ENCODE results near the gene CLIC5. TPM values are rescaled to one million over a fixed set of nuclear protein-coding genes. Genes with fewer than 3 reads are reported as not detected.

Gene CLIC5
- total RNA-seq, 1 donor from 2014 or later, result 10.9 TPM

DNA sequence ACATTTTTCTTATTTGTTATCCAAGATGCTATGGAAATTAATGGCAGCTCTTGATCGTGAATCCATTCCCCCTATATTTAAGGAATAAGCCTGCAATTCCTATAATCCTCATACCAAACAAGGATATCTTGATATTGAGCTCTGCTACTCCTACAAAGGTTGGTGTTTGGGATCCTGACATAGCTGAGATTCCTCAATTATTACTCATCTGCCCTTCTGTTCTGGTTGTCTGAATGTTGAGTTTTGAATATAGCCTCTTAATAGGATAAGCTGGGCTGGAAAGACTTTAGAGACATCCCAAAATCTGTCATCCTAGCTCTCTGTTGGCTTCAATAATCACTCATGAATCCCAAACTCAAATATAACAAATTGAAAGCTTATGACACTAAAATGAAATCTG lies 49.9 kb downstream of the CLIC5 start:
- no peaks in the 10 kb centered on the region for H3K9me3 Mint-ChIP-seq (ENCODE audit: unreplicated experiment)
- H3K27me3 Mint-ChIP-seq (ENCODE audit: unreplicated experiment), result peaks cover 2% of the 10 kb centered on the region
- DNase-seq (ENCODE audit: low spot score), result no peak
- H3K36me3 Mint-ChIP-seq (ENCODE audit: low read depth, unreplicated experiment), result no peaks in the 10 kb centered on the region
- H3K27ac Mint-ChIP-seq (ENCODE audit: unreplicated experiment), result no peak overlapping the region
- H3K4me1 Mint-ChIP-seq (ENCODE audit: unreplicated experiment), result peaks cover 9% of the 10 kb centered on the region
- TF ChIP-seq, protein P1, sequence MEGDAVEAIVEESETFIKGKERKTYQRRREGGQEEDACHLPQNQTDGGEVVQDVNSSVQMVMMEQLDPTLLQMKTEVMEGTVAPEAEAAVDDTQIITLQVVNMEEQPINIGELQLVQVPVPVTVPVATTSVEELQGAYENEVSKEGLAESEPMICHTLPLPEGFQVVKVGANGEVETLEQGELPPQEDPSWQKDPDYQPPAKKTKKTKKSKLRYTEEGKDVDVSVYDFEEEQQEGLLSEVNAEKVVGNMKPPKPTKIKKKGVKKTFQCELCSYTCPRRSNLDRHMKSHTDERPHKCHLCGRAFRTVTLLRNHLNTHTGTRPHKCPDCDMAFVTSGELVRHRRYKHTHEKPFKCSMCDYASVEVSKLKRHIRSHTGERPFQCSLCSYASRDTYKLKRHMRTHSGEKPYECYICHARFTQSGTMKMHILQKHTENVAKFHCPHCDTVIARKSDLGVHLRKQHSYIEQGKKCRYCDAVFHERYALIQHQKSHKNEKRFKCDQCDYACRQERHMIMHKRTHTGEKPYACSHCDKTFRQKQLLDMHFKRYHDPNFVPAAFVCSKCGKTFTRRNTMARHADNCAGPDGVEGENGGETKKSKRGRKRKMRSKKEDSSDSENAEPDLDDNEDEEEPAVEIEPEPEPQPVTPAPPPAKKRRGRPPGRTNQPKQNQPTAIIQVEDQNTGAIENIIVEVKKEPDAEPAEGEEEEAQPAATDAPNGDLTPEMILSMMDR (IDR thresholded peaks at IDR 0.05; ENCODE audit: unreplicated experiment), result no peak
- no peak overlapping the region for H3K4me3 Mint-ChIP-seq (ENCODE audit: unreplicated experiment)

DNA sequence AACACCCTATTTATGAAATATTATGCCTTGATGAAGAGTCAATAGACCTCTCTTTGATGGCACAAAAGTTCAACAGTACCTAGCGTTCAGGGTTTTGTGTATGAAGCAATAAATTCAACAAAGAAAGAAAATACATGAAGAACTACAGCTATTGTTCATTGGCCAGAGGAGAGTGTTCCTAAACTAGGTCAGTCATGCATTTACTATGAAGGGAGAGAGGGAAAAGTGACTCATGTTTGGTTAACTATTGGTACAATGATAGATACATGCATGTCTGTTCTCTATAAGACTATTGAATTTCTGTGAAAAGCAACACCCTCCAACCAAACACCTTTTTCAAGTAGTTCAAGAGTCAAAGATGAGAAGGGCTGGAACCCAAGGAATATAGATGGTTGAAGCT lies 50.7 kb downstream of the CLIC5 start:
- Mint-ChIP-seq H3K36me3 (ENCODE audit: low read depth, unreplicated experiment) (no peaks in the 10 kb centered on the region), H3K27ac (ENCODE audit: unreplicated experiment) (no peak overlapping the region)

DNA sequence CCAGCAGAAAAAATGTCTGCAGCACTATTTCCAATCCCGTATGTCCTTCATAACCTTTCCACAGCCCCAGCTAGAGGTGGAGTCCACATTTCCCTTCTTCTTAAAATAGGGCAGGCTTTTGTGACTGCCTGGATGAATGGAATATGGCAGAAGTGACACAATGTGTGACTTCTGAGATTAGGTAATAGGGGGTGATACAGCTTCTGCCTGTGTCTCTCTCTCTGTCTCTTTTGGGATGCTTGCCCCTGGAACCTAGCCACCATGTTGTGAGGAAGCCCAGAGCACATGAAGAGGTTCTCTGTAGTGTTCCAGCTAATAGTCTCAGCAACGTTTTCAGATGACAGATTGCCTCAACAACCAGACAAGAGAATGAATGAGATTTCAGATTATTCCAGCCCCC lies 51.4 kb downstream of the CLIC5 start:
- Mint-ChIP-seq H3K4me1 (ENCODE audit: unreplicated experiment) (no peaks in the 10 kb centered on the region), H3K27me3 (ENCODE audit: unreplicated experiment) (peaks cover 5% of the 10 kb centered on the region), H3K36me3 (ENCODE audit: low read depth, unreplicated experiment) (no peaks in the 10 kb centered on the region), H3K9me3 (ENCODE audit: unreplicated experiment) (no peaks in the 10 kb centered on the region), H3K4me3 (ENCODE audit: unreplicated experiment) (no peak overlapping the region), H3K27ac (ENCODE audit: unreplicated experiment) (no peak overlapping the region)
- TF ChIP-seq, protein P1 (IDR thresholded peaks at IDR 0.05; ENCODE audit: unreplicated experiment), result no peak
- DNase-seq (ENCODE audit: low spot score), result no peak

More for the DNA sequence above, 50.7 kb downstream of the CLIC5 start:
- Mint-ChIP-seq H3K9me3 (ENCODE audit: unreplicated experiment) (no peaks in the 10 kb centered on the region), H3K4me1 (ENCODE audit: unreplicated experiment) (peaks cover 1% of the 10 kb centered on the region), H3K4me3 (ENCODE audit: unreplicated experiment) (no peak overlapping the region), H3K27me3 (ENCODE audit: unreplicated experiment) (peaks cover 5% of the 10 kb centered on the region)
- DNase-seq (ENCODE audit: low spot score), result no peak
- TF ChIP-seq, protein P1 (IDR thresholded peaks at IDR 0.05; ENCODE audit: unreplicated experiment), result no peak

DNA sequence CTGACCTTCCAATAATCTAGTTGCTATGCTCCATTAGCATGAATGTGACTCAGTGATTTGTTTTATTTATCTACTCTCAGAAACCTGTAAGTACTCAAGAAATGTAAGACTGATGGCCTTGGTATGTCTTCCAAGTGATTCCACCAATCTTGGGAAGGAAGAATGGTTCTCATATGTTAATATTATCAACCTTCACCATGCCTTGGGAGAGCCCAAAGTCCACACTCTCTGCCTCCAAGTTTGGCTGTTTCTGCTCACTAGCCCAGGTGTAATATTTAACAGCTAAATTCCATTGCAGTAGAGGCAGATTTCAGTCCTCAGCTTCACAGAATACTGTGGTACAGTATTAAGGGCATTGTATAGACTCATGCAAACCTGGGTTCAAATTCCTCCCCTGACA lies 51.8 kb downstream of the CLIC5 start:
- Mint-ChIP-seq H3K27ac (ENCODE audit: unreplicated experiment) (no peak overlapping the region), H3K9me3 (ENCODE audit: unreplicated experiment) (no peaks in the 10 kb centered on the region), H3K27me3 (ENCODE audit: unreplicated experiment) (peaks cover 5% of the 10 kb centered on the region), H3K4me1 (ENCODE audit: unreplicated experiment) (no peaks in the 10 kb centered on the region), H3K4me3 (ENCODE audit: unreplicated experiment) (no peak overlapping the region), H3K36me3 (ENCODE audit: low read depth, unreplicated experiment) (no peaks in the 10 kb centered on the region)
- DNase-seq (ENCODE audit: low spot score), result no peak
- TF ChIP-seq, protein P1 (IDR thresholded peaks at IDR 0.05; ENCODE audit: unreplicated experiment), result no peak

DNA sequence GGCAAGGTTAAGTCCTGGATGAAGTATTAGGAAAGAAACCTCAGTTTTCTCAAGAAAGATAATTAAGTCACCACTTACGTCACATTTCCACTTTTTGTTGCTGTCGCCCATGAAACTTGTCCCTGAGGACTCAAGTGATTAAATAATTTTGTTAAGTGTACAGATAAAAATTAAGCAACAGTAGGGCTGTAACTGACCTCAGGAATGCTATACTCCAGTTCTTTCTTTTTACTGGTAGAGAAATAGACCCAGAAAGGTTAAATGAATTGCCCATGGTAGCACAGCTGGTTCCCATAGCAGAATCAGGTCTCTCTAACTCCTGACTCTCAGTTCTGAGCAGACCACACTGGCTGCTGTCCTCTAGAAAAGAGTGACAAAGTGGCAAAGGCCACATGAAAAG lies 54.5 kb downstream of the CLIC5 start:
- no peak for DNase-seq (ENCODE audit: low spot score)
- Mint-ChIP-seq H3K27ac (ENCODE audit: unreplicated experiment) (no peak overlapping the region), H3K36me3 (ENCODE audit: low read depth, unreplicated experiment) (no peaks in the 10 kb centered on the region), H3K27me3 (ENCODE audit: unreplicated experiment) (peaks cover 2% of the 10 kb centered on the region), H3K9me3 (ENCODE audit: unreplicated experiment) (no peaks in the 10 kb centered on the region), H3K4me3 (ENCODE audit: unreplicated experiment) (no peak overlapping the region), H3K4me1 (ENCODE audit: unreplicated experiment) (peaks cover 5% of the 10 kb centered on the region)
- TF ChIP-seq, protein P1 (IDR thresholded peaks at IDR 0.05; ENCODE audit: unreplicated experiment), result no peak

Measured in endothelial cell (in vitro differentiated cells).